ENCODE measurements around the gene MSRB1.

GRCh38 chr16:1903220-1903574 lies 39.8 kb downstream of the MSRB1 start:
- TF ChIP-seq POLR2A (IDR thresholded peaks at IDR 0.05): no peak
- no peak for TF ChIP-seq CTCF (IDR thresholded peaks at IDR 0.05)
- no peak for TF ChIP-seq EP300 (IDR thresholded peaks at IDR 0.05)

All from ovary (tissue), 3 donors.